ENCODE results near the gene PEX14. TPM values are rescaled to one million over a fixed set of nuclear protein-coding genes. Genes with fewer than 3 reads are reported as not detected.

The PEX14 gene
- total and polyA plus RNA-seq, 2 experiments from 2014 or later, result 10.0 to 20.9 TPM

GRCh38 chr1:10555635-10556429 lies 81.1 kb downstream of the PEX14 start:
- no peaks in the 10 kb centered on the region for H4K20me1 ChIP-seq (ENCODE audit: insufficient read depth, poor library complexity, severe bottlenecking)
- WGBS (ENCODE audit: low lambda C conversion rate, missing lambda C conversion rate), result 58% methylated on average over 20 of the region's 20 CpGs

GRCh38 chr1:10556430-10557005 lies 81.8 kb downstream of the PEX14 start:
- Histone ChIP-seq H3K79me2 (peaks cover 28% of the 10 kb centered on the region), H3K4me3 (no peak overlapping the region), H3K27me3 (no peaks in the 10 kb centered on the region), H2AFZ (no peak overlapping the region), H3K4me2 (no peak overlapping the region), H3K4me1 (ENCODE audit: insufficient read depth) (peaks cover 4% of the 10 kb centered on the region), H3K36me3 (replicated peaks; ENCODE audit: insufficient read depth, low read depth) (no peaks in the 10 kb centered on the region), H3K9me2 (replicated peaks; ENCODE audit: insufficient read depth) (no peaks in the 10 kb centered on the region), H3K9me3 (ENCODE audit: low read depth) (no peaks in the 10 kb centered on the region), H3K27ac (no peak overlapping the region), H4K20me1 (ENCODE audit: insufficient read depth, poor library complexity, severe bottlenecking) (no peaks in the 10 kb centered on the region)
- no peak for DNase-seq (ENCODE audit: low spot score)
- no peak for TF ChIP-seq EZH2 (IDR thresholded peaks at IDR 0.05; ENCODE audit: borderline replicate concordance)
- TF ChIP-seq CTCF (IDR thresholded peaks at IDR 0.05; ENCODE audit: poor library complexity), result no peak
- TF ChIP-seq EZH2phosphoT487 (IDR thresholded peaks at IDR 0.05; ENCODE audit: low read depth, severe bottlenecking, unreplicated experiment), result no peak
- 71% methylated on average over 9 of the region's 9 CpGs for WGBS (ENCODE audit: low lambda C conversion rate, missing lambda C conversion rate)

More at GRCh38 chr1:10555635-10556429, 81.1 kb downstream of the PEX14 start:
- Histone ChIP-seq H3K9me3 (ENCODE audit: low read depth) (no peaks in the 10 kb centered on the region), H3K4me1 (ENCODE audit: insufficient read depth) (peaks cover 4% of the 10 kb centered on the region), H3K9me2 (replicated peaks; ENCODE audit: insufficient read depth) (no peaks in the 10 kb centered on the region), H3K27ac (peak overlapping the region; percentile 64), H3K27me3 (no peaks in the 10 kb centered on the region), H3K4me2 (no peak overlapping the region), H3K4me3 (no peak overlapping the region), H2AFZ (no peak overlapping the region), H3K36me3 (replicated peaks; ENCODE audit: insufficient read depth, low read depth) (no peaks in the 10 kb centered on the region), H3K79me2 (peaks cover 30% of the 10 kb centered on the region)
- DNase-seq (ENCODE audit: low spot score), result peak; percentile 57
- TF ChIP-seq EZH2phosphoT487 (IDR thresholded peaks at IDR 0.05; ENCODE audit: low read depth, severe bottlenecking, unreplicated experiment) (no peak), EZH2 (IDR thresholded peaks at IDR 0.05; ENCODE audit: borderline replicate concordance) (no peak), CTCF (IDR thresholded peaks at IDR 0.05; ENCODE audit: poor library complexity) (no peak)

- Histone ChIP-seq H3K4me2 (no peak overlapping the region), H4K20me1 (ENCODE audit: insufficient read depth, poor library complexity, severe bottlenecking) (no peaks in the 10 kb centered on the region), H3K4me1 (ENCODE audit: insufficient read depth) (peaks cover 4% of the 10 kb centered on the region), H3K27ac (no peak overlapping the region), H3K4me3 (no peak overlapping the region), H3K9me2 (replicated peaks; ENCODE audit: insufficient read depth) (no peaks in the 10 kb centered on the region), H3K79me2 (peaks cover 24% of the 10 kb centered on the region), H3K9me3 (ENCODE audit: low read depth) (no peaks in the 10 kb centered on the region), H3K27me3 (no peaks in the 10 kb centered on the region), H2AFZ (no peak overlapping the region), H3K36me3 (replicated peaks; ENCODE audit: insufficient read depth, low read depth) (no peaks in the 10 kb centered on the region)
- DNase-seq (ENCODE audit: low spot score), result no peak
- 100% methylated on average over 3 of the region's 3 CpGs for WGBS (ENCODE audit: low lambda C conversion rate, missing lambda C conversion rate)
- TF ChIP-seq EZH2phosphoT487 (IDR thresholded peaks at IDR 0.05; ENCODE audit: low read depth, severe bottlenecking, unreplicated experiment), result no peak
- no peak for TF ChIP-seq EZH2 (IDR thresholded peaks at IDR 0.05; ENCODE audit: borderline replicate concordance)
- no peak for TF ChIP-seq CTCF (IDR thresholded peaks at IDR 0.05; ENCODE audit: poor library complexity)
Observed at GRCh38 chr1:10557714-10558113, 83.0 kb downstream of the PEX14 start.

Data from hepatocyte (in vitro differentiated cells).